Stimulated activated CD8-positive, alpha-beta memory T cell treated with anti-CD3 and anti-CD28 coated beads, Interleukin-7, amount 100 ng/mL, for 48 hours (primary cell): Measurements from ENCODE around the gene UBXN6.

Experiments
- DNase-seq, 2 donors: peaks; one replicate each; pipeline ENCODE4 v3.0.0-alpha.2; 2020; ENCODE audit warnings: low read depth in 1 of 2; ENCODE audit errors: extremely low read depth in 1 of 2

Gene UBXN6

DNA sequence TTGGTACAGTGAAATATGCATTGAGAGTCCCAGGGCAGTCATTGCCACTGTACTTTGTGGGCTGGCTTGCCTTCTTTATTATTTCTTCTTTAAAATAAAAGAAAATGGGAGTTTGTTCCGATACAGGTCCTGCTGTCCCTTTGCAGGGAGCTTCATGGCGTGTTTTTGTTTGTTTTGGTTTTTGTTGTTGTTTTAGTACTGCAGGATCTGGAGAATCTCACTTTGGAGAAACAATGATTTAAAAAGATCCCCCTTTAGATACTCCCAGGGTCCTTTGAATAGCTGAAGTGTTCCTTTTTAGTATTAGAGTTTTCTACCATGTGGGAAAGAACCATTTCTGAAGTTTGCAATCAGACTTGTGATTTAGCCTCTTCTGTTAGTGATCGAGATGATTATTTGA lies 44.0 kb downstream of the UBXN6 start:
- no peak for DNase-seq

- DNase-seq, result no peak
These were observed 48.3 kb downstream of the UBXN6 start for GRCh38 chr19:4409123-4409933.

DNA sequence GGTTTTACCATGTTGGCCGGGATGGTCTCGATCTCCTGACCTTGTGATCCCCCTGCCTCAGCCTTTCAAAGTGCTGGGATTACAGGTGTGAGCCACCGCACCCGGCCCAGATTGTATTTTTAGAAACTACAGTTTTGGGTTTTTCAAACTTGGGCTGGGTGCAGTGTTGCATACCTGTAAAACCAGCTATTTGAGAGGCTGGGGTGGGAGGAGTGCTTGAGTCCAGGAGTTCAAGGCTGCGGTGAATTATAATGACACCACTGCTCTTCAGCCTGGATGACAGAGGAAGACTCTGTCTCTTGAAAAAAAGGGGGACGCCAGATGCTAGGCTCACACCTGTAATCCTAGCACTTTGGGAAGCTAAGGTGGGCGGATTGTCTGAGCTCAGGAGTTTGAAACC lies 51.0 kb downstream of the UBXN6 start:
- no peak for DNase-seq

- no peak for DNase-seq
These were observed 51.6 kb downstream of the UBXN6 start for GRCh38 chr19:4405977-4406376.

GRCh38 chr19:4403005-4403761 lies 54.4 kb downstream of the UBXN6 start:
- DNase-seq, result no peak

DNA sequence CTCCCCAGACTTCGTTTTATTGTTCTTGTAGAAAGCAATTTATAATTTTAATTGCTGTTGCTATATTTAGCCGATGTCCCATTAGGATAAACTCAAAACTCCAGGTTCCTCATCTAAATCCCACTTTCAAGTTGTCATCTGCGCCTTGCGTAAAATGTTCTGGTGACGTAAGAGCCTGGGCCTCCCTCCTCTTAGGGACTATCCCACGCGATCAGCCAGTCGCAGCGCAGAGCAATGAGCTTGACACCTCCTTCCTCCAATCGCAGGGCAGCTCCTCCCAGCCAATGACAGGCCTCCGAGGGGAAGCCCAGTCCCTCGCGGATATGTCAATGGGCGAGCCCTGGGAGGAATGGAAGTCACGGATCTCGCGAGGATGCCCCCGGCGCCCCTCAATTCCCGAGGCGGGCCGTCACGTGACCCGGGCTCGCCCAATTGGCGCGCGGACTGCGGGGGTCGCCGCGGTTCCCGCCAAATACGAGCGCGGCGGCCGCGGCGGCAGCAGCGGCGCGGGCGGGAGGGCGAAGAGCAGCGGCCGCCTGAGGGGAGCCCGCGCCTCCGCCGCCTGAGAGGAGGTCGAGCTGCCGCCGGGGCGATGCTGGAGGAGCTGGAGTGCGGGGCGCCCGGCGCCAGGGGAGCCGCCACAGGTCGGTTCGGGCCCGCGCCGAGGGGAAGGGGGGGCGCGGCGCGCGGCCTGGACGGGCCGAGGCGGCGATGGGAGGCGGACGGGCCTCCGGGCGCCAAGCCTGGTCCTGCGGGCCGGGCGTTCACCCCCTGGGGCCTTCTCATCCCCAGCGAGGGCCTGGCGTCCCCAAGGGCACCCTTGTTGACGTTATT lies 55.2 kb downstream of the UBXN6 start, which contains the start of gene CHAF1A:
CHAF1A (plus strand) TSS at position 470 of the 834 bp plus-strand sequence; CDS start at position 593, 123 bp downstream.
- DNase-seq, result peak; percentile 97 to 99

DNA sequence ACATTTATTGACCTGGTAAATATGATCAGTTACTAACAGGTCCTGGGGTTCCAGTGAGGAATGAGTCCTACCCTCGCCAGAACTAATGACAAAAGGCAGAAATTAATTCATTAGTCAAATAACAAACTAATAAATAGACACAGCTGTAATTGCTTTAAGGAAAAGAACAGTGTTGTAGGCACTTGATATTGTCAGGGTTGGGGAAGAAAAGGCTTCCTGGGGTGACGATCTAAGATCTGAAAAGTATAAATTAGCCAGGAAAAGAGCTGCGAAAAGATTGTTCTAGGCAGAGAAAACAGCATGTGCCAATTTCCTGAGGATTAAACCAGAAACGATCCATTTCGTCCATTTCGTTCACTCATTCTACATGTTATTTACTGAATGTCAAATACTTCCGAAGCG lies 55.8 kb downstream of the UBXN6 start:
- no peak for DNase-seq

DNA sequence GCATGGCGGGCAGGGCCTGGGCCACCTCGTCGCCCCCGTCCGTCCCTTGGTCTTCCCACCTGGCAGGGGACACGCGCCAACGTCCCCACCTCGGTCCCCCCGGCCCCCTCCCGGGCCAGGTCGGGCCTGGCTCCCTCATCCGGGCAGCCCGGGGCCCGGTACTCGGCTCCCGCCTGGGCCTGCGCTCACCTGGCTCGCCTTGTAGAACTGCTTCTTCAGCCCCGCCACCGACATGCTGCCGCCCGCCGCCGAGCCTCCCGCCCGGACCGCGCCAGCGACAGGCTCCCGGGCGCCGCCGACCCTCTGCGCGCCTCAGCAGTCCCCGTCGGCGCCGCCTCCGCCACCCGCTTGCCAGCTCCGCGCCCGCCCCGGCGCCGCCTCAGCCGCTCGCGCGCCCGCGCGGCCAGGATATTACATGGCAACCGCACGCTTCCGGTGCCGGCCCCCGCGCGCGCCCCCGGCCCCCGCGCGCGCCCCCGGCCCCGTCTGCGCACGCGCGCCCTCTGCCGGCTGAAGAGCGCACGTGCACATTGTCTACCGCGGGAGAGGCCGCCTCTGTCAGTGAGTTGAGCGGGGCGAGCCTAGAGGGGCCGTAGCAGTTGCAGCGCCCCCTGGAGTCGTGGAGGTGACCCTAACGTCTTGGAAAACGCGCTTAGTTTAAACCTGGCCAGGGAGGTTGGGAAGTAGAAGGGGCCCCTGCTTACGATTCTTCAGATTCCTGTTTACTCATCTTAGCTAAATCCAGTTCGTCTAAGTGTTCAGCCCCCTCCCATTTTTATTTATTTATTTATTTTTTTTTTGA lies 57.3 kb downstream of the UBXN6 start, which contains the start of gene SH3GL1:
SH3GL1 (minus strand) TSS at position 413 of the 802 bp plus-strand sequence; CDS start at position 234, 179 bp downstream.
- peak; percentile 81 to 83 for DNase-seq

GRCh38 chr19:4399812-4400134 lies 57.8 kb downstream of the UBXN6 start:
- DNase-seq, result no peak

DNA sequence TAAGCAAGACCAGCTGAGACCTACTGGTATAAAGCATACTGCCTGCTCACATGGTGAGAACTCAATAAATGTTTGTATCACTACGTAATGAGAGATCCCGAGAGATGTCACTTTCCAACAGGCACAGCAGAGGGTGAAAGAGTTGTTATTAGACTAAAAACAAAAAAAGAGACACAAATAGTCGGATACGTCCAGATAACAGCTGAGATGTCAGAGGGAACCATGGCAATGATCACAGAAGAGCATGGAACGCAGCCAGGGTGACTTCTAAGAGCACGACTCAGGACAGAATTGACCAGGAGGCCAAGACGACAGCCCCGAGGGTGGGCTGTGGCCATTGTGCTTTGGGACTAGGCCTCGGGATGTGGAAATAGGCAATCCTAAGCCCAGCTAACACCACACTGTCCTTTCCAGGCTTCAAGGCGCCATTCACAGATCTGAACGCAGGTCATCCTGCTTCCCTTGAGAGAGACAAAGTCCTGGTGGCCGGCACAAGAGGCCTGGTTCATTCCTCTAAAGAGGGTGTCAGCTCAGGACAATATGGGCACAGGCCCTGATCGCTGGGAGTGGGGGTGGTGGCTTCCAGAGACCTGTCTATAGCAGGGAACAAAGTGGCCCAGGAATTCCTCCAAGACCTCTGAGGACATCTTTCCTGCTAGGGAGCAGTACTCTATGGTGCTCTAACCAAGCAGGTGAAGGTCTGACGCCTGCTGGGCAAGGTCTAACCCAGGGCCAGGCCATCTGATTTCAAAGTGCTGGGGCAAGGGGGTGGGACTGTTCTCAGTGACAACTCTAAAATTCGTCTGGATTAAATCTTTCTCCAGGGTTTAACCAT lies 60.4 kb downstream of the UBXN6 start:
- no peak for DNase-seq
